Cardiac septum (tissue), 1 donor: ENCODE measurements around the gene RPGRIP1. TPM values are rescaled to one million over a fixed set of nuclear protein-coding genes. Genes with fewer than 3 reads are reported as not detected.
"Not testable (repeated sequence)": the region's sequence is repeated elsewhere in the genome, so short reads cannot be mapped to it uniquely, and the experiment has no call there.

Experiments
- DNase-seq: peaks from one replicate; pipeline ENCODE4 v3.0.0-alpha.2; 2020; ENCODE audit warnings: low spot score
- intact Hi-C: fragments of 100-400 bp; cut with DNase I; formaldehyde crosslinking; loops from one replicate; pipeline ENCODE4 v1.14.0; 2022
- total RNA-seq: library from RNA; stranded (reverse); fragmentation: NEBNext Ultra II Directional; extraction: Animal tissue kit (Norgen Biotek cat#: 25700); gene quantifications from one replicate; pipeline ENCODE4 v1.2.1, GENCODE V29; 2021
- donor health status: DM: no; HTN: no; CAD: no.

The RPGRIP1 gene
- total RNA-seq, 1 donor from 2014 or later: not detected

- intact Hi-C loops: no loop called here
- DNase-seq: no peak
Measured at GRCh38 chr14:21257394-21257909, 22.4 kb upstream of the RPGRIP1 start.

DNA sequence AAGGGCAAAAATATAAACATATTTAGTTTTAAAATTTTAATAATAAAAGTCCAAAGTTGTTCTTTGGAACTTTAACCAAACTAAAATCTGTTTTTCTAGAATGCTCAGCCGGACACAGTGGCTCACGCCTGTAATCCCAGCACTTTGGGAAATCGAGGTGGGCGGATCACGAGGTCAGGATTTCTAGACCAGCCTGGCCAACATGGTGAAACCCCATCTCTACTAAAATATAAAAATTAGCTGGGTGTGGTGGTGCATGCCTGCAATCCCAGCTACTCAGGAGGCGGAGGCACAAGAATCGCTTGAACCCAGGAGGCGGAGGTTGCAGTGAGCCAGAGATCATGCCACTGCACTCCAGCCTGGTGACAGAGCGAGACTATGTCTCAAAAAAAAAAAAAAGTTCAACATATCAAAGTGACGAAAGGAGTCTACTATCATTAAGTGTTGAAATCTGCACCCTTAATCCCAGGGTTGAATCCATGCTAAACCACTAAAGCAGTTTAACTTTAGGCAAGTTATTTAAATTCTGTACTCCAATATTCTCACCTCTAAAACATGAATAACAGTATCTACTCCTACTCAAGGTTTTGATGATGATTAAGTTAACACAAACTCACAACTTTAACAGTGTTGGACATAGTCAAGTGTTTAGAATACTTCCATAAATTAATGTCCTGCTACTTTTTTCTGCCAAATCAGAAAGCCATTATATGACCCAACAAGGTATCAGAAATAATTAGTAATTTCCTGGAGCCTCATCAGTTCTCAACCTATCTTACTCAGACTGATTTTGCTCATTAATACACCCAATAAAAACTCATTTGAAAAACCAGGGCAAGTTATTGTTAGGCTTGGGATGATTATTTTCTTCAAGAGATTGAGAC, 21.6 kb upstream of the RPGRIP1 start:
- intact Hi-C loops: no loop called here

DNA sequence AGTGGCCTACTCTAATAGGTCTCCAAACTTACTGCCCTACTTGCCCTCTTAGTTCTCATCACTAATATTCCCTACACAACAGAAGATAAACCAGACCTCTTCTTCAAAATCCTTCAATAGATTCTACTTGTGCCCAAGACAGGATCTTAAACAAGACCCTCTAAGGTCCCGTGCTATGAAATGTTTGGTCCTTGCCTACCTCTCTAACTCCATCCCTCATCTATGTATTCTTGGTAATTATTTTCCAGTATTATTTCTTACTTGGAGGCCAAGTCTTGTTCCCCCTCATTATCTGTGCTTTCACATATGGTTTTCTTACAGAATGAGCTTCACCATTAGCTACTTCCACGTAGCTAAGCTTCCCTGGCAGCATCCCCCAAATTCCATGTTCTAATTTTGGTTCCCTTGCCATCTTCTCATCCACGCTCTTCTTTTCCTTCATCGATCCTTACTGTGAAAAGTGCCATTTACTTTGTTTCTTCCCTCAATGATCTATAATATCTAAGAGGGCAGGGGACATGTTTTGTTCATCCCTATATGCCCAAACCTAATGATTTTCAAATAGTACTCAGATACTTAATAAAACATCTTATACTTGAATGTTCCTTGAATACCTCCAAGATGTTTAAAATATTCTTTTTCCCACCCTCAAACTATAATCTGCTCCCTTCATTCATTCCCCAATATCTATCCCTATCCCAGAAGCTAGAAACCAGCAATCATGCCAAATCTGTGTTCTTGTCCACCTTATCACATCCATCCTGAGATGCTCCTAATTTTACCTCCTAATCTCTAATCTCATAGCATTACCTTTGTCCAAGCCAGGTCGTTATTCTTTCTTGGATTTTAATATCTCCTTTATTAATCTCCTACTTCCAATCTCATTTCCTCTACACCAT, 20.7 kb upstream of the RPGRIP1 start:
- intact Hi-C loops: no loop called here

More for the DNA sequence above, 21.6 kb upstream of the RPGRIP1 start:
- DNase-seq: no peak

GRCh38 chr14:21261824-21262223, 18.1 kb upstream of the RPGRIP1 start:
- intact Hi-C loops: no loop called here

More for the DNA sequence above, 20.7 kb upstream of the RPGRIP1 start:
- no peak for DNase-seq

DNA sequence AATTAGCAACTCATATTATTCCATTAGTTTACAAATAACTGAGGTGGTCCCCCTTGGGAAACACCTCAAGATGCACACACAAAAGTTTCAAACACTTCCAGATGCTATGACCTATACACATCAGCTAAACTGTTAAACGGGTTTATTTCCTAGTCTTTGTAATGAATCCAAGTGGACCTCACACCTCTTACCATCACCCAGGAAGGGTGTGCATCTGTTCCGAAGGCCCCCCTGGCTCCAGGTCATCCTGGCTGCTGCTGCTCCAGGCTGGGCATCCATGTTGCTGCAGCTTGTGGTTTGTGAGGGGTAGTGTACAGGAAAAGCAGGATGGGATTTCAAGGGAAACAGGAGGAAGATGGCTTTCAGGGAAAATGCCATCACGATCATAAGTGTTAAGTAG, 17.5 kb upstream of the RPGRIP1 start:
- no peak for DNase-seq
- intact Hi-C loops: no loop called here

More at GRCh38 chr14:21261824-21262223, 18.1 kb upstream of the RPGRIP1 start:
- no peak for DNase-seq

DNA sequence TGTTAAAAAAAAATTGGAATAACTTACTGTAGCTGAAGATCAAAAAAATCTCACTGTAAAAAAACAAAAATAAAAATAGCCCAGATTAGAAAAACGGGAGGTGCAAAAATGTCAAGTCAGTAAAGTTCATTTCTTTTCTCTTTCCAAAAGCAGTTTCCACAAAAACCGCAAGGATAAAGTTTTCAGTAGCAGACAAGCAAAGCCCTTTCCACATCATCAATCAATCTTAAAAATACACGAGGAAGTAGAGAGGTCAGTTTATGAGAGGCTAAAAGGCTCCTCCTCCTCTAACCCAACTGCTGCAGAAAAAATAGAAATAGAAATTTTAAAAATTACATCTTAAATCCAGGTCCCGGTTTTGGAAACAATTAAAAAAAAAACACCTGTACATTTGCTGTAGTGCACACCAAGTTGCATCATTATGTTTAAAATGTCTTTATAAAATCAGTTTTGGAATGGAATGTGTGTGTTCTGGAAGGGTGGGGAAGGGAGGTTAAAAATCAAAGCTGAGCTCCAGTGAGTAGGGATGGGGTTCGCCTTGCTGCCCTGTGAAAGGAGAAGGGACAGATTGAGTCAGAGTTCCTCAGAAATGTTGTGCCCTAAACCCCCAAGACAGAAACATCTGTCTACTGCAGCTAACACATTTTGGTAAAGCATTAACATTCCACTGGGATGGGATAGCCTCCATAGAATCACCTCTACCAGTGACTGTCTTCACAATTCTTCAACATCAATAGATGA, 16.4 kb upstream of the RPGRIP1 start:
- intact Hi-C loops: no loop called here
- DNase-seq: no peak

- no peak for DNase-seq
- intact Hi-C loops: no loop called here
Measured at GRCh38 chr14:21264025-21264801, 15.7 kb upstream of the RPGRIP1 start.

- intact Hi-C loops: loop anchor here (5.0 kb wide), 2 partner anchors 35 to 115 kb away; partner anchors contain the start of gene SUPT16H
Measured at GRCh38 chr14:21267431-21267845, 12.4 kb upstream of the RPGRIP1 start.

DNA sequence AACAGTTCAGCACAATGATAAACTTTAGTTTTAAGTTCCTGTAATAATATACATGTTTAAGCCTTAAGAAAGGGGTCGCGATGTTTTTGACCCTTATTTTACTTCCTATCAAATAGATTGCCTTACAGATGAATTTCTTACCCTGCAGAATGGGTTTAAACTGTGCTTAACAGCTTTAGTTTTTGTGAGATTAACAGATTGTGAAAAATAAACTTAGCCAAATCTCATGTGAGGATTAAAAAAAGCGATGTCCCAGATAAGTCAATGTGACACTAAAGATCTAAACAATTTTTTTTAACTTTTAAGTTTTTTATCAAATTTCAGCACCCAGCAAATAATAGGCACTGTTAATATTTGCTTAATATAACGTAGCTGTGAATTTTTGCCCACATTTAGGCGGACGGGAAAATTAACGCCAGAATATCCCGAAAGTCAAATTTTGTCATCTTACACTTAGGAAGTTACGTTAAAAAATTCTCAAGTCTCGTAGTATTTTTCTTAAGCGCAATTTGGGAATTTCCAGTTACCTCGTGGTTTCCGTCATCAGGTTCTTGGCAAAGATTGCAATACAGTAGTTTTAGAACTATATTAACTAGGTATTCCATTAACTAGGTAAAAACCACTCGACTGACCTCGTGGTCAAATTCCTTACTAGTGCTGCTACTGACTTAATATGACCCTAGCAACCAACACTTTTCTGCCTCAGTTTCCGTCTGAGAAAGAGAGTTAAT, 11.8 kb upstream of the RPGRIP1 start:
- no peak for DNase-seq
- intact Hi-C loops: loop anchor here (5.0 kb wide), 2 partner anchors 36 to 114 kb away; partner anchors contain the start of gene SUPT16H

More at GRCh38 chr14:21267431-21267845, 12.4 kb upstream of the RPGRIP1 start:
- DNase-seq: no peak

DNA sequence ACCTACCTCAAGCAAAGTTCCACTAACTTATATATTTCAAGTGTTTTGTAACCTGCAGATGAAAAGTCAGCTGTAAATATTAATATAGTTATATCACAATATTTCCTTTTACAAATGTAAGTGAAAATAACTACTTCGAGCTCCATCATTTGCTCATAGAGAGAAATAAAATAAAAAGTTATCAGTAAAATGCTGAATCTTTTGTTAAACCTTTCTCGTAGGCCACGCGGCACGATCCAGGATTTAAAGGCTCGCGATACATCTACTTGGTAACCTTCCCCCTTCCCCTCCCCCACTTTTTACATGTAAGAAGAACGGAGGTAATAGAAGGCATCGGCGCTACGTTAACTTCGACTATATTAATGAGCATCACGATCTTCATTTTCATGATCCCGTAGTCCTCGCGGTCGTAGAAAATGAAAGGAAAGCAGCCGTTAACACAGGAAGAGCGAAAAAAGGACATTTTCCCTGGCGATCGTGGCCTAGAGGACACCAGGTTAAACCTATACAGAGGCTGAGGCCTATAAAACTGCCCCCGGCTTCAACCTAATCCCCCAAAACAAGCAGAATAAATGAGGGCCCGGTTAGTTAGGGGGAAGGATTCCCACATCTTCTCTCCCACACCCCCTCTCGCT, 11.1 kb upstream of the RPGRIP1 start:
- DNase-seq: no peak
- intact Hi-C loops: loop anchor here (5.0 kb wide), 2 partner anchors 36 to 114 kb away; partner anchors contain the start of gene SUPT16H

DNA sequence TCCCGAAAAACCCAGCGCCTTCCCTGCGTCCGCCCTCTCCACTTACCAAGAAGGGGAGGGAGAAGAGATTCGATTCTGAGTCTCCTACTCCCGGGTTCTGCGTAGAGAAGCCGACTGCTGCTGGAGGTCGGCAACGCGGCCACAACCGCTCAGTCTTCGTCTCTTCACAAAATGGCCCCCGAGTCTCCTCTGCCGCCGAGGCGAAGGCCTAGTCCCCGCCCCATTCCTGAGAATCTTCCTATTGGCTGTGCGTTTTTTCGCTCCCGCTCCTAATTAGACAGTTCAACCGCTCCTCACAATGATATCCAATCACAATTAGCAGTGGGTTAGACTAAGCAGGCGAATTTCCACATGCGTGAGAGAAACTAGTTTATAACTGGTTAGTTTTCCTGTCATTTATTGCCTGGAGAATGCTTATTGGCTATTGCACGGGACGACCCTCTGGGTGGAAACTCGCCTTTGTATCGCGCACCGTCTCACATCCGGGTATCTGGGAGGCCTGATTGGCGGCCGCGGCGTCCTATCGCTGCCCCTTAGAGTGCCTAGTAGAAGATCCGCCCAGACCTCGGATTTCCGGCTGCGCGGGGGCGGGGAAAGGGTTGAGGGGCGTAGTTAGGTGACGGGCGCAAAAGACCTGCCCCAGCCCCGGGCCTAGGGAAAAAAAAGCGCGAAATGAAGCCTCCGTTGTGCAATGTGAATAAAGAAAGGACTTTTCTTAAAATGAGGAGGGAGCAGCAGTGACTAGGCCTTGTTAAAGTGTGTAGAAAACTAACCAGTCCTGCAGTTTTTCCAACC, 10.4 kb upstream of the RPGRIP1 start, which contains the start of gene HNRNPC:
TSS of gene HNRNPC (minus strand) at position 191 of the 795 bp plus-strand sequence. CDS start 35,249 bp downstream, outside the sequence.
- DNase-seq: peak; percentile 100
- intact Hi-C loops: loop anchor here (5.0 kb wide), 2 partner anchors 37 to 113 kb away; partner anchors contain the start of gene SUPT16H

- DNase-seq, intact Hi-C loops: not testable (repeated sequence)
Measured at GRCh38 chr14:21272661-21273060, 7.2 kb upstream of the RPGRIP1 start.

GRCh38 chr14:21275261-21275858, 4.5 kb upstream of the RPGRIP1 start:
- intact Hi-C loops: no loop called here
- DNase-seq: no peak

GRCh38 chr14:21278632-21279031, 1.3 kb upstream of the RPGRIP1 start:
- DNase-seq: no peak

DNA sequence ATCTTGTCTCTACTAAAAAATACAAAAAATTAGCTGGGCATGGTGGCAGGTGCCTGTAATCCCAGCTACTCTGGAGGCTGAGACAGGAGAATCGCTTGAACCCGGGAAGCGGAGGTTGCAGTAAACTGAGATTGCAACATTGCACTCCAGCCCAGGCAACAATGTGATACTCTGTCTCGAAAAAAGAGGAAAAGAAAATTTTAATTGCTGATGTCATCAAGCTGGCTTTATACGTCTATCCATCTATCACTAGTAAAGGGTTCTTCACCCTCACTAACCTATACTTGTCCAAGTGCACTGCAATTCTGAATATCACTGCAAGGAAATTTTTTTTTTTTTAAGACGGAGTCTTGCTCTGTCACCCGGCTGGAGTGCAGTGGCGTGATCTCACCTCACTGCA, 2.0 kb downstream of the RPGRIP1 start:
- intact Hi-C loops, DNase-seq: not testable (repeated sequence)

More at GRCh38 chr14:21278632-21279031, 1.3 kb upstream of the RPGRIP1 start:
- intact Hi-C loops: no loop called here

- DNase-seq, intact Hi-C loops: not testable (repeated sequence)
Measured at GRCh38 chr14:21286516-21286915, 6.6 kb downstream of the RPGRIP1 start.
